ENCODE measurements around the gene SDF4. TPM values are rescaled to one million over a fixed set of nuclear protein-coding genes. Genes with fewer than 3 reads are reported as not detected.

Gene SDF4
- total and polyA plus RNA-seq, 2 of the 13 experiments (the other 11 are each of a cell fraction or from before 2014, with no cell fraction given), result 80.8 to 107 TPM

- TF ChIP-seq TFAP4 (IDR thresholded peaks at IDR 0.05; ENCODE audit: borderline replicate concordance, low read depth) (peak; percentile 79; the same call in 1 of the 2 replicates), ZNF891 (CRISPR knock-in tag; IDR thresholded peaks at IDR 0.05) (peak; percentile 69), CBX2 (IDR thresholded peaks at IDR 0.05; ENCODE audit: low read depth, low read length) (no peak), CBX2 (CRISPR knock-in tag; IDR thresholded peaks at IDR 0.05; ENCODE audit: low read depth) (no peak), TFDP2 (CRISPR knock-in tag; IDR thresholded peaks at IDR 0.05) (0 out of 2 replicates have a peak, but pooled peaks have one; percentile 17), NAIF1 (CRISPR knock-in tag; IDR thresholded peaks at IDR 0.05; ENCODE audit: borderline replicate concordance) (no peak), ZNF326 (CRISPR knock-in tag; IDR thresholded peaks at IDR 0.05; ENCODE audit: borderline replicate concordance) (peak; percentile 27; the same call in 1 of the 2 replicates), MEF2D (CRISPR knock-in tag; IDR thresholded peaks at IDR 0.05) (no peak), RBFOX2 (IDR thresholded peaks at IDR 0.05; ENCODE audit: low read depth, low read length) (peak; percentile 83), CENPX (CRISPR knock-in tag; IDR thresholded peaks at IDR 0.05) (no peak), BCLAF1 (IDR thresholded peaks at IDR 0.05) (no peak), TCF7 (IDR thresholded peaks at IDR 0.05; ENCODE audit: low read depth) (no peak), REL (CRISPR knock-in tag; conservative IDR thresholded peaks at IDR 0.05) (no peak), ZNF552 (CRISPR knock-in tag; IDR thresholded peaks at IDR 0.05; ENCODE audit: borderline replicate concordance) (0 out of 2 replicates have a peak, but pooled peaks have one; percentile 49)
- TF ChIP-seq, protein P1, sequence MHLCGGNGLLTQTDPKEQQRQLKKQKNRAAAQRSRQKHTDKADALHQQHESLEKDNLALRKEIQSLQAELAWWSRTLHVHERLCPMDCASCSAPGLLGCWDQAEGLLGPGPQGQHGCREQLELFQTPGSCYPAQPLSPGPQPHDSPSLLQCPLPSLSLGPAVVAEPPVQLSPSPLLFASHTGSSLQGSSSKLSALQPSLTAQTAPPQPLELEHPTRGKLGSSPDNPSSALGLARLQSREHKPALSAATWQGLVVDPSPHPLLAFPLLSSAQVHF (CRISPR knock-in tag; IDR thresholded peaks at IDR 0.05), result no peak
- TF ChIP-seq, protein P2, sequence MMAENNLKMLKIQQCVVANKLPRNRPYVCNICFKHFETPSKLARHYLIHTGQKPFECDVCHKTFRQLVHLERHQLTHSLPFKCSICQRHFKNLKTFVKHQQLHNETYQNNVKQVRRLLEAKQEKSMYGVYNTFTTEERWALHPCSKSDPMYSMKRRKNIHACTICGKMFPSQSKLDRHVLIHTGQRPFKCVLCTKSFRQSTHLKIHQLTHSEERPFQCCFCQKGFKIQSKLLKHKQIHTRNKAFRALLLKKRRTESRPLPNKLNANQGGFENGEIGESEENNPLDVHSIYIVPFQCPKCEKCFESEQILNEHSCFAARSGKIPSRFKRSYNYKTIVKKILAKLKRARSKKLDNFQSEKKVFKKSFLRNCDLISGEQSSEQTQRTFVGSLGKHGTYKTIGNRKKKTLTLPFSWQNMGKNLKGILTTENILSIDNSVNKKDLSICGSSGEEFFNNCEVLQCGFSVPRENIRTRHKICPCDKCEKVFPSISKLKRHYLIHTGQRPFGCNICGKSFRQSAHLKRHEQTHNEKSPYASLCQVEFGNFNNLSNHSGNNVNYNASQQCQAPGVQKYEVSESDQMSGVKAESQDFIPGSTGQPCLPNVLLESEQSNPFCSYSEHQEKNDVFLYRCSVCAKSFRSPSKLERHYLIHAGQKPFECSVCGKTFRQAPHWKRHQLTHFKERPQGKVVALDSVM (CRISPR knock-in tag; IDR thresholded peaks at IDR 0.05), result peak; percentile 51; the same call in 1 of the 2 replicates
- TF ChIP-seq, protein P3, sequence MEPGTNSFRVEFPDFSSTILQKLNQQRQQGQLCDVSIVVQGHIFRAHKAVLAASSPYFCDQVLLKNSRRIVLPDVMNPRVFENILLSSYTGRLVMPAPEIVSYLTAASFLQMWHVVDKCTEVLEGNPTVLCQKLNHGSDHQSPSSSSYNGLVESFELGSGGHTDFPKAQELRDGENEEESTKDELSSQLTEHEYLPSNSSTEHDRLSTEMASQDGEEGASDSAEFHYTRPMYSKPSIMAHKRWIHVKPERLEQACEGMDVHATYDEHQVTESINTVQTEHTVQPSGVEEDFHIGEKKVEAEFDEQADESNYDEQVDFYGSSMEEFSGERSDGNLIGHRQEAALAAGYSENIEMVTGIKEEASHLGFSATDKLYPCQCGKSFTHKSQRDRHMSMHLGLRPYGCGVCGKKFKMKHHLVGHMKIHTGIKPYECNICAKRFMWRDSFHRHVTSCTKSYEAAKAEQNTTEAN (CRISPR knock-in tag; conservative IDR thresholded peaks at IDR 0.05), result peak; percentile 17
These were observed 6.3 kb upstream of the SDF4 start (continued) for GRCh38 chr1:1237874-1238701.
